GM10266 (cell line): ENCODE data around the gene MYL12A.

Experiments
- DNase-seq: peaks from one replicate; pipeline ENCODE4 v3.0.0; 2012; ENCODE audit errors: extremely low spot score
- TF ChIP-seq, protein P1 (sequence below): IDR thresholded peaks from 2 replicates; pipeline ENCODE4 v1.5.1; 2012; ENCODE audit warnings: mild to moderate bottlenecking, low read depth; ENCODE audit not compliant: control insufficient read depth, insufficient read depth; ENCODE audit errors: missing control alignments

MYL12A gene

DNA sequence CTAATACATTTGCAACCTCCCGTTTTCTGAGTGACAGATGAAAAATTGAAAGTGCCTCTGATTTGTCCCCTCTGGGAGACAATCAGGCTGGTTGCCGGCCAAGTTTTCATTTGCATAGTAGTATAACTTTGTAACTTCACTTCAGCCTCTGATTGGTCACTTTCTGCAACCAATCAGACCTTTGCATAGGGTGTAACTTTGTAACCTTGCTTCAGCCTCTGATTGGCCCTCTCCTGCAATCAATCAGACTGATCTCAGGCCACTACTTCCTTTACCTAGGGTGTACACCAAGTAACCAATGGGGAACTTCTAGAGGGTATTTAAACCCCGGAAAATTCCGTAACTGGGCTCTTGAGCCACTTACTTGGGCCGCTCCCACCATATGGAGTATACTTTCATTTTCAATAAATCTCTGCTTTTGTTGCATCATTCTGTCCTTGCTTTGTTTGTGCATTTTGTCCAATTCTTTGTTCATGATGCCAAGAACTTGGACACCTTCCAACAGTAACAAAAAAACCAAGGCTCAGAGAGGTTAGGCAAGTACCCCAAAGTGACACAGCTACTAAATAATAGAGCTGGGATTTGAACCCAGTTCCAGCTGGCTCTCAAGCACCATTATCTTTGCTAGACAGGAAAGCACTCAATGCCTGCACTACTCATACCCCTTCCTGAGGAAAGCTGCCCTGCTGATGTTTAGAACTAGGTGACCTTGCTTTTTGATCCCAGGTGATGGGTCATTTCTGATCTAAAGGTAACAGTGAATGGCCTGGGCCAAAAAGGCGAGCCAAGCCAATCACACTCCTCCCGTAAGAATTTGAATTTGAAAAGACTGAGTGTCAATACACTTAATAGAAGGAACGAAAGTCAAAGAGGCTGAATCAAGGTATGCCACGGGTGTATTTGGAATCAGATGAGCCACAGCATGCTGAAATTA lies 16.9 kb upstream of the MYL12A start:
- no peak for DNase-seq
- TF ChIP-seq, protein P1, sequence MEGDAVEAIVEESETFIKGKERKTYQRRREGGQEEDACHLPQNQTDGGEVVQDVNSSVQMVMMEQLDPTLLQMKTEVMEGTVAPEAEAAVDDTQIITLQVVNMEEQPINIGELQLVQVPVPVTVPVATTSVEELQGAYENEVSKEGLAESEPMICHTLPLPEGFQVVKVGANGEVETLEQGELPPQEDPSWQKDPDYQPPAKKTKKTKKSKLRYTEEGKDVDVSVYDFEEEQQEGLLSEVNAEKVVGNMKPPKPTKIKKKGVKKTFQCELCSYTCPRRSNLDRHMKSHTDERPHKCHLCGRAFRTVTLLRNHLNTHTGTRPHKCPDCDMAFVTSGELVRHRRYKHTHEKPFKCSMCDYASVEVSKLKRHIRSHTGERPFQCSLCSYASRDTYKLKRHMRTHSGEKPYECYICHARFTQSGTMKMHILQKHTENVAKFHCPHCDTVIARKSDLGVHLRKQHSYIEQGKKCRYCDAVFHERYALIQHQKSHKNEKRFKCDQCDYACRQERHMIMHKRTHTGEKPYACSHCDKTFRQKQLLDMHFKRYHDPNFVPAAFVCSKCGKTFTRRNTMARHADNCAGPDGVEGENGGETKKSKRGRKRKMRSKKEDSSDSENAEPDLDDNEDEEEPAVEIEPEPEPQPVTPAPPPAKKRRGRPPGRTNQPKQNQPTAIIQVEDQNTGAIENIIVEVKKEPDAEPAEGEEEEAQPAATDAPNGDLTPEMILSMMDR = no peak

DNA sequence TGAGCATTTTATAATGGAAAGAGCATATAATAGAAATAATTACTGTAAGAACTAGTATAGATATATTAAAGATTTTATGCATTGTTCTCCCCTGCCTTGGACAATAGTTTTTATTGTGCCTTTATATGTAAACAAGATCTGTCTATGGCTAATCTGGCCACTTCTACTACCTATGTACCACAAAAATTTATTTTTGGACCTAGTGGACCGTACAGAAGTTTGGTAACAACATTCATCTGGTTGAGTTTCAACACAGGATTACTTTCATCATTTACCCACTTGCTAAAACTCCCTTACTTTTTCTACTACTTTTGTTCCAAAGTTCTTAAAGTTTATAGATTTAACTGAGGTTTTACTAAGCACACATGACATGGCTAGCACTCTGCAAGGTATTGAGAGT lies 14.6 kb upstream of the MYL12A start:
- no peak for DNase-seq
- TF ChIP-seq, protein P1 = no peak

DNA sequence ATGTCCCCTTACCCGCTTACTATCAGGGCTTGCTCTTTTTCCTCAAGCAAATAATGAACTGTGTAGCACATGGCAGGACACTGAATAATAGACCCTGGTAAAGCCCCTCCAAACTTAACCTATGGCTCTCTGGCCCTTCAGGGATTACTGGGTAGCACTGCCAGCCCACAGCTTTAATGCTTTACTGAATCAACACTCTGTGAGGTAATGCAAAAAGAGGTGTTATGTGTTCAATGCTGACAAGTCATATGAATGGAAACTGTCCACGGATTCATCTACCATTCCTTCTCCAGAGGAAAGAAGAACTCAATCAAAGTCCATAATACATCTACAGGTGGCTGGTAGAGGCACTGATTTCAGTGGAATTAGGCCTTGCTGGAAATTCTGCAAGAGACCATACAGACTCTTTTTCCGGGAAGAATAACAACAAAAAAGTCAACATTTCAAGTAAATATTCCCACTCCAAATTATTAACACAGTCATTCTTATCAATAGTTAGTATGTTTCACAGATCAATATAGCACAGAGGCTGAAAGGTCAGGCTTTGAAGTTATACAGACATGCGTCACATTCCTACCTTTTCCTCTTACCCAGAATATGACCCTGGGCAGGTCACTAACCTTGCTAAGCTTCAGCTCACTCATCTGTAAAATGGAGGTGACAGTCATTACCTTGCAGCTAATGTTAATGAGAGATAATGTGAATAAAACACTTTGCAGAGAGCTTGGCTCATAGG lies 14.0 kb upstream of the MYL12A start:
- DNase-seq = no peak
- TF ChIP-seq, protein P1 = no peak

DNA sequence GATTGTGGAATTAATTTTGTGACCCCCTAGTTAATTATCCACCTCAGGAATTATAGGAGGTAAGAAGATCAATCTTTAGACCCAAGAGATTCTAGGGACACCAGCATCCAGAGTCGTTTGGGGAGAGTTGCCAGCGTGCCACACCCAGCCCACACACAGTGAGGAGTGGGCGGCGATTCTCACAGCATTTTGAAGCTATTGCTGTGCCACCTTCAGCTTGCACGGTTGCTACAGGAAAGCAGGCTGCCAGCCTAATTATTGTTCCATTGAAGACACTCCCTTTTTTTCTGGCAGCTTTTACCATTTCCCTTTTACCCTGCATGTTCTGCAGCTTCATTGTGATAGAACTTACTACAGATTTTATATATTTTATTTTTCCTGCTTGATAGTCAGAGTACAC lies 13.1 kb upstream of the MYL12A start:
- DNase-seq = no peak
- TF ChIP-seq, protein P1 = no peak

DNA sequence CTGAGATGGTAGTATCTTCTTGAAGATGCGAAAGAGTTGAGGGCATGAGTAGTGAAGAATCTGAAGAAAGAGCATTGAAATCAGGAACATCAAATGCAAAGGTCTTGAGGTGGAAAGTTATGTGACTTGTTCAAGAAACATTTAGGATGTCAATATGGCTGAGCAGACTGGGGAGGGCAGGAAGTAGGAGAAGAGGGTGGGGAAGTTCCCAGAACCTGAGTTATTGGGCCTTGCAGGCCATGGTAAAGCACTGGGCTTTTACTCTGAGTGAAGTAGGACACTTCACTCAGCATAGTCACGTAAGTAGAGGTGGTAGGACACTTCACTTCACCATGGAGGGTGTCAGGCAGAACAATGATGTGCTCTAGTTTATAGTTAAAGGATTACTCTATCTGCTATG lies 11.8 kb upstream of the MYL12A start:
- TF ChIP-seq, protein P1 = no peak
- no peak for DNase-seq

DNA sequence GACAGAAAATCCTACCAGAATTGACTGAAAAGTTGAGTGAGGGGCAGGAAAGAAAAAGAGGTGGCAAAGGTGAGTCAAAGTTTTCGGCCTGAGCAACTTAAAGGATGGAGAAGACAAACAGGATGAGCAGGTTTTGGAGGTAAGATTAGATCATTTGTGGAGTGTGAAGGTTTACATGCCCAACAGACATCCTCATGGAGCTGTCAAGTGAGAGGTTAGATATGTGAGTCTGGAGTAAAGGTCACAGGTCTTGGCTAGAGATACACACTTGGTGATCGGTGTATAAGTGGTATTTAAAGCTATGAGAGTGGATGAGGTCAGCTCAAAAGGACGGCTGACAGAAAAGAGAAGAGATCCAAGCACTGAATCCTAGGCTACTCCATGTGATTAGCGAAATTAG lies 11.1 kb upstream of the MYL12A start:
- TF ChIP-seq, protein P1 = no peak
- DNase-seq = no peak

DNA sequence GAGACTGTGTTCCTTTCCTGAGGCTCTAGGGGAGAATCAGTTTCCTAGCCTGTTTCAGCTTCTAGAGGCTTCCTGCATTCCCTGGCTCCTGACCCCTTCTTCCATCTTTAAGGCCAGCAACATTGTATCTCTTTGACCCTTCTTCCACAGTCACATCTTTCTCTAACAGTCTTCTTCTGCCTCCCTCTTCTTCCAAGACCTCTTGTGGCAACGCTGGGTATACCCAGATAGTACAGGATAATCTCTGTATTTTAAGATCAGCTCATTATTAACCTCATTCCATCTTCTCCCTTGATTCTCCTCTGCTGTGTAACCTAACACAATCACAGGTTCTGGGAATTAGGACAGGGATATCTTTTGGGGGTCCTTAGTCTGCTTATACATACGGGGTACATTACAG lies 8.9 kb upstream of the MYL12A start:
- TF ChIP-seq, protein P1 = no peak
- no peak for DNase-seq
